ENCODE measurements around the gene GSTM1.
"Not testable (repeated sequence)": the region's sequence is repeated elsewhere in the genome, so short reads cannot be mapped to it uniquely, and the experiment has no call there.

The GSTM1 gene

DNA sequence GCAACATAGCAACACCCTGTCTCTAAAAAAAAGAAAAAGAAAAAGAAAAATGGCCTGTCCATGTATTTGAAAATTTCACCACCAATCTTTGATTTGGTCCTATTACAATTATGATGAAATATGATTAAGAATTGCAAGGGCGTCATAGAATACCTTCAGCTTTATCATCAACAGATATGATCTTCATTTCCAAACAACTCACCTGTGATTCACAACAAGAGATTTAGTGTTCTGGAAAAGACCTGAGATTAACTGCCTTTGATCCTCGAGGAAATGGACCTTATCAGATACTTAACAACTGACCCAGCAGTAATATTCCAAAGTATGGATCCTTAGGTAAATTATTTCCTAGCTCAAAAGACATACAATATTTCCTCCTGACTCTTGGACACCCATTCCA lies 35.2 kb upstream of the GSTM1 start:
- Histone ChIP-seq H3K36me3 (ENCODE audit: control insufficient read depth, insufficient read depth, low read length) (no peaks in the 10 kb centered on the region), H3K27me3 (ENCODE audit: control insufficient read depth, insufficient read depth, low read length) (peaks cover 17% of the 10 kb centered on the region), H3K4me1 (ENCODE audit: control insufficient read depth, insufficient read depth, low read length) (peaks cover 3% of the 10 kb centered on the region), H3K4me3 (ENCODE audit: low read depth, low read length) (no peak overlapping the region), H3K9ac (ENCODE audit: low read depth, low read length) (no peak overlapping the region), H3K9me3 (ENCODE audit: control insufficient read depth, insufficient read depth, low read length) (no peaks in the 10 kb centered on the region)

DNA sequence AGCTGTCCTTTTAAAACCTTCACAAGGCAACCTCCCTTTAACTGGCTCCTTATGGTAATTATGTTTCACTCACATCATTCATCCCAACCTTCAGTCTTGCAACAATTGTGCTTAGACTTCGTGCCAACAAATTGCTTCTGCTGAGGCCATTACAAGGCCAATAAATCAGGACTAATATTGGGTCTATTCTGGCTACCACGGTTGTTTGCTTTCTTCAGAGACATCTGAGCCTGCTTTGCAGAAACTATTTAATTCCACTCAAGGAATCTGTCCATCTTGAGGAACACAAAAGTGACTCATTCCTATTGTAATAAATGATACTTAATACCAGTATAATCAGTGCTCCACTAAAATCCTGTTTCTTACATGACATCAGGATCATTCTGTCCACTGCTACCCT lies 34.3 kb upstream of the GSTM1 start:
- no peaks in the 10 kb centered on the region for H3K36me3 ChIP-seq (ENCODE audit: control insufficient read depth, insufficient read depth, low read length)
- H3K4me1 ChIP-seq (ENCODE audit: control insufficient read depth, insufficient read depth, low read length), result peaks cover 3% of the 10 kb centered on the region
- H3K9me3 ChIP-seq (ENCODE audit: control insufficient read depth, insufficient read depth, low read length), result no peaks in the 10 kb centered on the region
- H3K9ac ChIP-seq (ENCODE audit: low read depth, low read length), result no peak overlapping the region
- peaks cover 17% of the 10 kb centered on the region for H3K27me3 ChIP-seq (ENCODE audit: control insufficient read depth, insufficient read depth, low read length)
- no peak overlapping the region for H3K4me3 ChIP-seq (ENCODE audit: low read depth, low read length)

DNA sequence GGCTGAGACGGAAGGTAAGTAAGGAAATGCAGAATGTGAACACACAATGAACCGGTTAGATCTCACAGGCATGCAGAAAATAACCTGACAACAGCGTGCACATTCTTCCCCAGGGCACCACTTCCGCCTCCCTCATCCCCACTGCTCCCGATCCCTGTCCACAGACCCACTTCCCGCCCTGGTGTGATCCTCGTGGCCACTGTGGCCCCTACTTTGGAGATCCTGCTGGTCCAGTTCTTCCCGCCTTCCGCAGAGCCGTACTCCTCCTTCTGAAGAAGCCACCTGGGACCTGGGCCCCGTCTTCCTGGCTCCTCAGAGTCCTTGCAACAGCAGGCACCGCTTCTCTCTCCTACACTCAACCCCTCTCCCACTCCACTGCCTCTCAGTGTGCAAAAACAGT lies 33.1 kb upstream of the GSTM1 start:
- Histone ChIP-seq H3K9ac (ENCODE audit: low read depth, low read length) (no peak overlapping the region), H3K9me3 (ENCODE audit: control insufficient read depth, insufficient read depth, low read length) (no peaks in the 10 kb centered on the region), H3K4me1 (ENCODE audit: control insufficient read depth, insufficient read depth, low read length) (peaks cover 3% of the 10 kb centered on the region), H3K27me3 (ENCODE audit: control insufficient read depth, insufficient read depth, low read length) (peaks cover 17% of the 10 kb centered on the region), H3K4me3 (ENCODE audit: low read depth, low read length) (no peak overlapping the region), H3K36me3 (ENCODE audit: control insufficient read depth, insufficient read depth, low read length) (no peaks in the 10 kb centered on the region)

DNA sequence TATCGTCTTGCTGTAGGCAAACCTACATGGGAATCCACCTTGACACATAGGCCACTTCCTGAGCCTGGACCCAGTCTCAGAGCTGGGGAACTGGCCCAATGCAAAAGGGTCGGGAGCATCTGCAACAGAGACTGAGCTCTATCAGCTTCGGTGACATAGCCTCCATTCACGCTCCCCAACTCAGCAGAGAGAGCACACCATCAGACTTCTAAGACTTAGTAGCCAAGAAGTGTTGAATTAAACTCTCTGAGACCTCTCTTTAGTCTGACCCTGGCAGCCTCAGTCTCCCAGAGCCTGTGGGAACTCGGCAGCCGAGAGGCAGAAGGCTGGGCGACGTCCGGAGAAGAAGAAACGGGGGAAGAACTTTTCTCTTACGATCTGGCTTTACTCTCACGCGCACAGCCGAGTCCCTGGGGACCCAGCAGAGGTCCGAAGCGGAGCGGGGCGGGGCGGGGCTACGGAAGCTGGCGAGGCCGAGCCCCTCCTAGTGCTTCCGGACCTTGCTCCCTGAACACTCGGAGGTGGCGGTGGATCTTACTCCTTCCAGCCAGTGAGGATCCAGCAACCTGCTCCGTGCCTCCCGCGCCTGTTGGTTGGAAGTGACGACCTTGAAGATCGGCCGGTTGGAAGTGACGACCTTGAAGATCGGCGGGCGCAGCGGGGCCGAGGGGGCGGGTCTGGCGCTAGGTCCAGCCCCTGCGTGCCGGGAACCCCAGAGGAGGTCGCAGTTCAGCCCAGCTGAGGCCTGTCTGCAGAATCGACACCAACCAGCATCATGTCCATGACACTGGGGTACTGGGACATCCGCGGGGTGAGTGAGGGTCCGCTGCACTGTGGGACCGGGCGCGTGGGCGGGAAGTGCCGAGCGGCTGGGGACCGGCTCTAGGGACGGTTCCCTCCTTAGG lies 31.8 kb upstream of the GSTM1 start, which contains the start of gene GSTM4:
GSTM4 (plus strand) TSS at position 485 of the 905 bp plus-strand sequence; CDS start at position 776, 291 bp downstream.
- Histone ChIP-seq H3K4me3 (ENCODE audit: low read depth, low read length) (peak within 1 kb of the TSS; percentile 83), H3K9ac (ENCODE audit: low read depth, low read length) (peak within 1 kb of the TSS; percentile 63), H3K36me3 (ENCODE audit: control insufficient read depth, insufficient read depth, low read length) (no peaks in the 10 kb centered on the region), H3K27me3 (ENCODE audit: control insufficient read depth, insufficient read depth, low read length) (peaks cover 17% of the 10 kb centered on the region), H3K4me1 (ENCODE audit: control insufficient read depth, insufficient read depth, low read length) (peaks cover 3% of the 10 kb centered on the region), H3K9me3 (ENCODE audit: control insufficient read depth, insufficient read depth, low read length) (no peaks in the 10 kb centered on the region)

DNA sequence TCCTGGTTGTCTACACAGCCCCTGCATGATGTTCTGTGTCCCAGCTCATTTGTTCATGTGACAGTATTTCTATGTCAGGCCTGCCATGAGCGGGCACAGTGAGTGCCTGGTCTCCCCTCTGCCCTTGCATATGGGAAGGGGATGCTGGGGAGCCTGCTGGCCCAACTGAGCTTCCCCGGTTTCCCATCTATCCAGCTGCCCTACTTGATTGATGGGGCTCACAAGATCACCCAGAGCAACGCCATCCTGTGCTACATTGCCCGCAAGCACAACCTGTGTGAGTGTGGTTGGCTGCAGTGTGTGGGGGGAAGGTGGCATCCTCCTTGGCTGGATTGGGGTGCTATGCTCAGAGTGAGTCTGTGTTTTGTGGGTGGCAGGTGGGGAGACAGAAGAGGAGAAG lies 30.2 kb upstream of the GSTM1 start:
- H3K4me1 ChIP-seq (ENCODE audit: control insufficient read depth, insufficient read depth, low read length), result peaks cover 3% of the 10 kb centered on the region
- no peak overlapping the region for H3K9ac ChIP-seq (ENCODE audit: low read depth, low read length)
- no peak overlapping the region for H3K4me3 ChIP-seq (ENCODE audit: low read depth, low read length)
- no peaks in the 10 kb centered on the region for H3K36me3 ChIP-seq (ENCODE audit: control insufficient read depth, insufficient read depth, low read length)
- H3K27me3 ChIP-seq (ENCODE audit: control insufficient read depth, insufficient read depth, low read length), result peaks cover 13% of the 10 kb centered on the region
- no peaks in the 10 kb centered on the region for H3K9me3 ChIP-seq (ENCODE audit: control insufficient read depth, insufficient read depth, low read length)

DNA sequence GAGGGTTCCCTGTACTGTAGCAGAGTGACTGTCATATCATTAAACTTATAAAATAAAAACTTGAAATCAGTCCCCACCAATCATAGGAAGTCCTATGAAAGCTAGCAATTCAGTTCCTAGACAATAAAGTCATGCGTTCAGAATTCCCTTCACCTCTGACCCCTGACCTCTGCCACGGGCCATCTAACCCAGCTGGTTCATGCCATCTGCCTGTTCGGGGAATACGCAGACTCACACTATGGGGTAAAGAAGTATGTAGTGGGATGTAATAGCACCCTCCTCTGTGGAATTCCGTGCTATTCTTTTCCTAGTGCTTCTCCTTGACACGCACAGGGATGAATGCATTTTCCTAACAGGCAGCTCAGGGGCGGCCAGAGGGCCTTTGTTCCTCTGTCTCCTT lies 29.6 kb upstream of the GSTM1 start:
- Histone ChIP-seq H3K36me3 (ENCODE audit: control insufficient read depth, insufficient read depth, low read length) (no peaks in the 10 kb centered on the region), H3K9me3 (ENCODE audit: control insufficient read depth, insufficient read depth, low read length) (no peaks in the 10 kb centered on the region), H3K27me3 (ENCODE audit: control insufficient read depth, insufficient read depth, low read length) (peaks cover 13% of the 10 kb centered on the region), H3K4me3 (ENCODE audit: low read depth, low read length) (no peak overlapping the region), H3K4me1 (ENCODE audit: control insufficient read depth, insufficient read depth, low read length) (peaks cover 3% of the 10 kb centered on the region), H3K9ac (ENCODE audit: low read depth, low read length) (no peak overlapping the region)

DNA sequence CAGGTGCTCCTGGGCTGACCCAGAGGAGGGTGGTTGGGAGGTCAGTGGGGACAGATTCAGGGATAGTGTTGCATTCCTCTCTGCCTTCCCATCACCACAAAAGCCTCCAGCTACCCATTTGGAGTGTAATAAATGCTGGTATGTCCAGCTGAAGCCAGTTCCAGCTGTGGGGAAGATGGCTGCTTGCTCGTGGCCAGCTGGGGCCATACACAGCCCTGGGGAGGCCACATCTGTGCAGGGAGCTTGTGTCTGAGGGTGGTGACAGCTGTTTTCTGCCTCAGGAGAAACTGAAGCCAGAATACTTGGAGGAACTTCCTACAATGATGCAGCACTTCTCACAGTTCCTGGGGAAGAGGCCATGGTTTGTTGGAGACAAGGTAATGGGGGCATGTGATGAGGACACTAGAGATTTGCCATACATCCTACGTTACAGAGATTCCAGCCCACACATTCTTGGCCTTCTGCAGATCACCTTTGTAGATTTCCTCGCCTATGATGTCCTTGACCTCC lies 29.0 kb upstream of the GSTM1 start:
- no peaks in the 10 kb centered on the region for H3K9me3 ChIP-seq (ENCODE audit: control insufficient read depth, insufficient read depth, low read length)
- no peaks in the 10 kb centered on the region for H3K36me3 ChIP-seq (ENCODE audit: control insufficient read depth, insufficient read depth, low read length)
- peaks cover 8% of the 10 kb centered on the region for H3K27me3 ChIP-seq (ENCODE audit: control insufficient read depth, insufficient read depth, low read length)
- H3K4me3 ChIP-seq (ENCODE audit: low read depth, low read length), result no peak overlapping the region
- H3K4me1 ChIP-seq (ENCODE audit: control insufficient read depth, insufficient read depth, low read length), result peaks cover 3% of the 10 kb centered on the region
- no peak overlapping the region for H3K9ac ChIP-seq (ENCODE audit: low read depth, low read length)

DNA sequence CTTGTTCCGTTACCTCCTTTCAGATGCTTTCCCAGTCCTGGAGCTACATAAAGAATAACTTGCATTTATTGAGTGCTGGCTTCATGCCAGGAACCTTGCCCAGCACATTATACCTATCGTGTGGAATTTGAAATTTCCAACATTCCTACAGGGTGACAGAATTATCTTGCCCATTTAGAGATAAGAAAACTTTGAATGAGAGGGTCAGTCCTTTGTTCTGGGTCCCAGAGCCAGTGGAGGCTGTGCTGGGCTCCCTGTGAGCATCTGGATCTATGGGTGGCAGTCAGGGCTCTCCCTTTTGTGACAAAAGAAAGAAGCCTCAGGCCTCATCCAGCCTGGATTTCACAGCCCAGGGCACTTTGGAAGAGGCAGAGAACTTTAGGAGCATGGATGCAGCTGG lies 28.5 kb upstream of the GSTM1 start:
- Histone ChIP-seq H3K9ac (ENCODE audit: low read depth, low read length) (no peak overlapping the region), H3K4me1 (ENCODE audit: control insufficient read depth, insufficient read depth, low read length) (peaks cover 3% of the 10 kb centered on the region), H3K27me3 (ENCODE audit: control insufficient read depth, insufficient read depth, low read length) (peaks cover 8% of the 10 kb centered on the region), H3K4me3 (ENCODE audit: low read depth, low read length) (no peak overlapping the region), H3K9me3 (ENCODE audit: control insufficient read depth, insufficient read depth, low read length) (no peaks in the 10 kb centered on the region), H3K36me3 (ENCODE audit: control insufficient read depth, insufficient read depth, low read length) (no peaks in the 10 kb centered on the region)

DNA sequence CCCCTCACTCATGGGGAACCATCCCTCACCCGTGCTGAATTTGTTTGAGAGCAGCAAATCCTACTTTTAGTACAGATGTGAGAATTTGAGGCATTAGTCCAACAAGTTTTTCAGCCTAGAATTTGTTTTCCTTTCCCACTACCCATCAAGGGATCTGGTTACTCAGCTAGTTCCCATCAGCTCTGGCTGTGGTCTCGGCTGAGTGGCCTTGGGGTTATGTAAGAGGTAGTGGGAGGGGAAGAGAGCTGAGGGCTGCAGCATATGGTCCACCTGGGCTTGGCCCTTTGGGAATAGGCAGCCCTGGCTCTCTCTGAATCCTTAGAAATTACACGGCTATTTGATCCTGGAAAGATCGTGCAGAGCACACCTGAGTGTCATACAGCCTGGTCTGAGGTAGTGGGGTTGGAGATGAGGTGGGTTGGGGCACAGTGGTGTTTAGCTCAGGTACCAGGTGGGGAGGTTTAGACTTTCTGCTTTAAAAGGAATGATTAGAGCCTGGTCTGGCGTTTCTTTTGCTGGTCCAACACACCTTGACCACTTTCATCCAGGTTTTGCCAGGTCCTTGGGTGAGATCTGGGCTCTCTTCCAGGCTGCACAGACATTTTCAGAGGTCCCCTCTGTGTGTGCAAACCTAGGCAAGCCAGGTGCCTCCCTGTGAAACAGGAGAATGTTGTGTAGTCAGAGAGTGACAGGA lies 27.5 kb upstream of the GSTM1 start:
- Histone ChIP-seq H3K4me3 (ENCODE audit: low read depth, low read length) (no peak overlapping the region), H3K36me3 (ENCODE audit: control insufficient read depth, insufficient read depth, low read length) (no peaks in the 10 kb centered on the region), H3K9me3 (ENCODE audit: control insufficient read depth, insufficient read depth, low read length) (no peaks in the 10 kb centered on the region), H3K27me3 (ENCODE audit: control insufficient read depth, insufficient read depth, low read length) (no peaks in the 10 kb centered on the region), H3K9ac (ENCODE audit: low read depth, low read length) (no peak overlapping the region), H3K4me1 (ENCODE audit: control insufficient read depth, insufficient read depth, low read length) (no peaks in the 10 kb centered on the region)

DNA sequence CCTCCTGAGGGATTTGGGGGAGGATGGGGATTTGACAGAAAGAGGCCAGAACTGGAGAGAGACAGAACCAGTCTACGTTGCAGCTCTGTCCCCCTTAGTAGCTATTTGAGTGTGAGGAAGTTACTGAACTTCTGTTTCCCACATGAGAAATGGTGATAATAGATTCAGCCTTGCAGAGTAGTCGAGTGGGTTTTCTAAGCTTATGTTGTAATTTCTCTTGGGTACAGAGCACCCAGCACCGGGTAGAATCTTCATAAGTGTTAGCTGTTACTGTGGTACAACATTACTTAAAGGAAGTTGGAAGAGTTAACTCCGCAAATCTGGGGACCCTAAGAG lies 27.0 kb upstream of the GSTM1 start:
- H3K27me3 ChIP-seq (ENCODE audit: control insufficient read depth, insufficient read depth, low read length); H3K9ac ChIP-seq (ENCODE audit: low read depth, low read length); H3K36me3 ChIP-seq (ENCODE audit: control insufficient read depth, insufficient read depth, low read length); H3K9me3 ChIP-seq (ENCODE audit: control insufficient read depth, insufficient read depth, low read length); H3K4me3 ChIP-seq (ENCODE audit: low read depth, low read length); H3K4me1 ChIP-seq (ENCODE audit: control insufficient read depth, insufficient read depth, low read length): not testable (repeated sequence)

DNA sequence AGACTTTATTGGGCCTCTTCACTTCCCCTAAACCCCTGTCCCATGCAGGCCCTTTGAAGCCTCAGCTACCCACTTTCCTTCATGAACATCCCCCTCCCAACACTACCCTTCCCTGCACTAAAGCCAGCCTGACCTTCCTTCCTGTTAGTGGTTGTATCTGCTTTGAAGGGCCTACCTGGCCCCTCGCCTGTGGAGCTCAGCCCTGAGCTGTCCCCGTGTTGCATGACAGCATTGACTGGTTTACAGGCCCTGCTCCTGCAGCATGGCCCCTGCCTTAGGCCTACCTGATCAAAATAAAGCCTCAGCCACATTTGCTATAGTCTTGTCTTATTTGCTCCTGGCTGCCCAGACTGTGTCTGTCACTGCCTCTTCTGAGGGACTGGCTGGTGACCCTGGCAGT lies 26.2 kb upstream of the GSTM1 start:
- Histone ChIP-seq H3K4me3 (ENCODE audit: low read depth, low read length) (no peak overlapping the region), H3K9me3 (ENCODE audit: control insufficient read depth, insufficient read depth, low read length) (no peaks in the 10 kb centered on the region), H3K4me1 (ENCODE audit: control insufficient read depth, insufficient read depth, low read length) (no peaks in the 10 kb centered on the region), H3K36me3 (ENCODE audit: control insufficient read depth, insufficient read depth, low read length) (no peaks in the 10 kb centered on the region), H3K27me3 (ENCODE audit: control insufficient read depth, insufficient read depth, low read length) (no peaks in the 10 kb centered on the region), H3K9ac (ENCODE audit: low read depth, low read length) (no peak overlapping the region)

DNA sequence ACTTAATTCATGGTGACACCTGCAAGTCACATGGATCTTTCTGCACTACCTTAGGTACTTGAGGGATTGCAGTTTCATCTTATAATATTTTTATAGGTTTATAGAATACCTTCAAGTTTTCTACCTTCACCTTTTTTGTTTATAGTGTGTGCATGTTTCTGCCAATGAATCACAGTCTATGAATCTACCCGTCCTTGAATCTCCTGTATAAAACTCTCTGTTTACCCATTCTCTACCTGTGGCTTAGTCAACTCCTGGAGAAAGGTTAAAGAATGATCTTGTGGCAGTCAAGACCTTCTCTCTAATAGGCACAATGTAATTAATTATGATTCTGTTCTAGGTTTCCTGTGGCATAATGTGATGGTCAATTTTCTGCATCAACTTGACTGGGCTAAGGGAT lies 22.9 kb upstream of the GSTM1 start:
- H3K9me3 ChIP-seq (ENCODE audit: control insufficient read depth, insufficient read depth, low read length), result no peaks in the 10 kb centered on the region
- H3K36me3 ChIP-seq (ENCODE audit: control insufficient read depth, insufficient read depth, low read length), result no peaks in the 10 kb centered on the region
- H3K27me3 ChIP-seq (ENCODE audit: control insufficient read depth, insufficient read depth, low read length), result no peaks in the 10 kb centered on the region
- H3K4me1 ChIP-seq (ENCODE audit: control insufficient read depth, insufficient read depth, low read length), result no peaks in the 10 kb centered on the region
- no peak overlapping the region for H3K4me3 ChIP-seq (ENCODE audit: low read depth, low read length)
- no peak overlapping the region for H3K9ac ChIP-seq (ENCODE audit: low read depth, low read length)
